ENCODE data around the gene PDHX. TPM values are rescaled to one million over a fixed set of nuclear protein-coding genes. Genes with fewer than 3 reads are reported as not detected.
A peak's percentile ranks its signal among the peaks of the same experiment; 100 is the strongest.
"Not testable (repeated sequence)": the region's sequence is repeated elsewhere in the genome, so short reads cannot be mapped to it uniquely, and the experiment has no call there.

The PDHX gene
- total RNA-seq, 1 donor from 2014 or later, result 90.9 TPM

DNA sequence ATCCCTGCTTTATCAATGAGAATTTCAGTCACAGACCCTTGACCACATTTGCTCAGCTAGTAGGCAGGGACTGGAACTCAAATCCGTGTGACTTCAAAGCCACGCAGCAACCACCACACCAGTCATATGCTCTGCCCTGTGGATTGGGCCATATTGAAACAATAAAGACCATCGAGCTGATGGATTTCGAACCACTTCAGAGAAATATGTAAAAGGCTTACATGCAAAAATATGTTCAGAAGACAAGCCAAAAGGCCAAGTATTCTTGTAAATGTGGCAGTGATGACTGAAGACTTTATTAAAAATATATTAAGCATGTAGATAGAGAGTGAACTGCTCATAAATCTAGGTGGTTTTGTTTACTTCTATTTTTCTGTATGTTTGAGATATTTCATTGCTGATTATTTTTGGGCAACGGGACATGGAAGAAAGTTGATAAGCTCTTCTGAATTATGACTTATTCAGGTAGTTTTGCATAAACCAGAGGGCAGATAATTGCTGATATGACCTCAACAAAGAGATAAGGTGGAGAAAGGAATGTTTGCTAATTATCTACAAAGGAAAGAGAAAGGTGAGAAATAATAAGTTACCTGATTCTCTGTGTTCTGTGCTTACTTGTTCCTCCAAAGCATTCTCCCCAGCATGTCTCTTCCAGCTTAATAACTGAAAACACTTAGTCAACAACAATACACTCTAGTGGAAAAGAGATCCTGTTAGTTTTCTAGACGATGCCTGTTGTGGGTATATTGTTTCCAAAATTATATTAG, 99.4 kb downstream of the PDHX start:
- DNase-seq (ENCODE audit: low read depth), result no peak

DNA sequence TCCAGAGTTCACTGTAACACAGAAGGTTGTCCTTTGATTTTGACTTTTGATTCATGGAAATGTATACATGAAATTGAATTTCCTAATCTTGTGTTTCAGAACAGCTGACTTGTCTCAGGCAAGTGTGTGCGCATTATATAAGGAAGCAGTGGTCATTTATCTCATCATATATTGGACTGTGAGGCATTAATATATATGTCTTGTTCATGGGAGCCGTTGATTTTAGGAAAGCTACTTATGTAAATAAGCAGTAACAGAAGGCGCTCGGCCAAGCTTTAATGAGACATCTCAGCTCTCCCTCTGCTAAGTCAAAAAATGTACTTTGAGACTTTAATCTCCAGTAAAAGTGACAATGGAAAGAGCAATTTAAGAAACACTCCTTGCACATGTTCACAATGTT, 100.5 kb downstream of the PDHX start:
- no peak for DNase-seq (ENCODE audit: low read depth)

DNA sequence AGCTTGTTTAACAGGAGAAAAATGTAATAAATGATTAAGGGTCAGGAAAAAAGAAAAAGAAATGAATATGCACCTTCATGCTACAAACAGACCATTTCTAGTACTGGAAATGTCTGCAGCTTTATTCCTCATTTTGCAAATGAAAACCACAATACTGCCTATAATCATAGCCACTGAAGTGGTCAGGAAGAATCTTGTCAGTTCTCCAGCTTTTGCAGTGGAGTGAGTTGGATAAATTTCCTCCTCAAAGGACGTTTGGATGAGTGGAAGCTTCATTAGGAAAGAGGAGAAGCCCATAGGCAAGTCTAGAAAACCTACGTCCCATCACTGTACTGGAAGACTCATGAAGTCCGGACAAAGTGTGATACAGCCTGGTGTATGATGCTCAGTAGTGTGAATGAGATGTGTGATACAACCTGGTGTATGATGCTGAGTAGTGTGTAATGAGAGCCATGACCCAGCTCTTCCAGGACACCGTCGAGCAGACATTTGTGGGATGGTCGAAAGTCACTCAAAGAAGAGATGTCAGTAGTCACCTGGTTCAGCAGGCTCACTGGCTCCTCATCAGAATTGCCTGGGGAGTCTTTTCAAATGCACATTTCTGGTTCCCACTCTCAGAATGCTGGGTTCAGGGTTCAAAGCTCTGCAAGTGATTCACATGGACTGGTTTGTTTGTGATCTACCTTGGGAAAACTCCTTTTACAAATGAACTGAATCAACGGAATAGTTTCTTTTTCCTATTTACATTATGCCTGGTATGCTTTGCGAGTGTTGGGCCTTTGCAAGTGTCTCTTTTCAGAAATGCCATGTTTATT, 101.3 kb downstream of the PDHX start:
- no peak for DNase-seq (ENCODE audit: low read depth)

DNA sequence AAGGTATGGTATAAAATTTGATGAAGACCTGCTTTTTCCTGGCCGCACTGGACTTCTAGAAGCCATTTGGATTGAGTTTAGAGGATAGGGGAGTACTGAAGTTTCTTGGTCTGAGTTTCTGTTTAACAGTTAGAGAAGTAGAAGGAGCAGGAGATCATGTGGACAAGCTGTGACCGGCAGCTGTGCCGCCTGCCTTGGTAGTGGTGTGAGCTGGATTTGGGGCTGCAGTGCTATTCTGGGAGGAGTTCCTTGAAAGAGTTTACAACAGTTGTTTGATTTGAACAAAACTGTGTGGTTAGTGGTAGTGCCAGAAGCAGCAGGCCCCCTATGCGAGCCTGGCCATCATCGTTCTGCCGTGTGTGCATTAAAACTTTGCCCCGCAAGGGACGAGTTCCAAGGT, 105.2 kb downstream of the PDHX start:
- DNase-seq (ENCODE audit: low read depth), result peak; percentile 88

DNA sequence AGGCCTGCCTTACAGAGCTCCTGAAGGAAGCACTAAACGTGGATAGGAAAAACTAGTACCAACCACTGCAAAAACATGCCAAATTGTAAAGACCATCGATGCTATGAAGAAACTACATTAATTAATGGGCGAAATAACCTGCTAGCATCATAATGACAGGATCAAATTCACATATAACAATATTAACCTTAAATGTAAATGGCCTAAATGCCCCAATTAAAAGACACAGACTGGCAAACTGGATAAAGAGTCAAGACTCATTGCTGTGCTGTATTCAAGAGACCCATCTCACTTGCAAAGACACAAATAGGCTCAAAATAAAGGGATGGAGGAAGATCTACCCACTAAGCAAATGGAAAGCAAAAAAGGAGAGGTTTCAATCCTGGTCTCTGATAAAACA, 107.5 kb downstream of the PDHX start:
- DNase-seq (ENCODE audit: low read depth), result not testable (repeated sequence)

DNA sequence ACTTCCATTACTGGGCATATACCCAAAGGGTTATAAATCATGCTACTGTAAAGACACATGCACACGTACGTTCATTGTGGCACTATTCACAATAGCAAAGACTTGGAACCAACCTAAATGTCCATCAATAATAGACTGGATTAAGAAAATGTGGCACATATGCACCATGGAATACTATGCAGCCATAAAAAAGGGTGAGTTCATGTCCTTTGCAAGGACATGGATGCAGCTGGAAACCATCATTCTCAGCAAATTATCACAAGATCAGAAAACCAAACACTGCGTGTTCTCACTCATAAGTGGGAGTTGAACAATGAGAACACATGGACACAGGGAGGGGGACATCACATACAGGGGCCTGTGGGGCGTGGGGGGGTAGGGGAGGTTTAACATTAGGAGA, 111.6 kb downstream of the PDHX start:
- DNase-seq (ENCODE audit: low read depth), result not testable (repeated sequence)

DNA sequence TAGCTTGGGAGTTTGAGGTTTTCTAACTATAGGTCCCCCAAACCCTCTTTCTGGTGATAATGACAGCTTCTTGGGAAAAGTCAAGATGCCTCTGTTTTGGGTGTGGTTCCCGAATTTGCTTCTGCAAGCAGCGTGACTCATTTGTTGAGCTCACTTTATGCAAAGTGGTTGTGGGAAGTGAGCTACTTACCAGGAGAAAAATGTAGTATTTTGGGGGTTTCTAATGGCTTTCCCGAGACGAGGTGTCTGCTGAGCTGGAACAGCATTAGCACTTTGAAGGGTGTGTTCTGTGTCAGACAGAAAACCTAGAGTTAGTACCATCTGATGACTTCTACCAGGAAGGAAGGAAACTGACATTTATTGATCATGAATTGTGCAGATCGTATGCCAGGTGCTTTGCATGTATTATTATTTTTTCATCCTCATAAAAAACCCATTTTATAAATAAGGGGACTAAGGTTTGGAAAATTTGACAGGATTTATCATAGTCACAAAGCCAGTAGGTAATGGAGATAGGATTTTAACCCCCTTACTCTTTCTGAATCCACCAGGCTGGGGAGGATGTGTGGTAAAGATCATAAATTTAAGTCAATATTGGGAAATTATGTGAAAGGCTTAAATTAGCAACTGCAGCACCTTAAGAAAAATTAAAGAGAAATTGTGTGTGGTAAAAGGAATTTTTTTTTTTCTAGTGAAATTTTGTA, 113.7 kb downstream of the PDHX start:
- peak; percentile 43 for DNase-seq (ENCODE audit: low read depth)

DNA sequence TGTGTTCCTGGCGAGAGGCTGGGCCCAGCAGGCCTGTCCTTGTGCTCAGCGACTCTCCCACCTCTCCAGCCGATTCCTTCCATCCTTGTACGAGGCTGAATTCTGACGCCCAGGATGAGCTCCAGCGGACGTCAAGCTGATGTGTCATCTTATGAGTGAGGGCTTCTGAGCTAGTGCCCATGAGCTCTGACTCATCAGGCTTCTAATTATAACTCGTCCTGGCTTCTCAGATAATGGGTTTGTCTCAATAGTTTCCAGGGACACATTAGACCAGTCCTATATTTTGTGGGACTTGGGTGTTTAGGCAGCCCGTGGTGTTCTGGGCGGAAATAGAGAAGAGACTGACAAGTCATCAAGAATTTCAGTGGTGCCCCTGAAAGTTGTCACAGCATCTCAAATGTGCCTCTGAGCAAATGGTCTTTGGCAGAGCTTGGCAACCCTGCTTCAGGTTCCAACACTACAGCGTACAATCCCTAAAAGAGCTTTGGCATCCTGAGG, 114.3 kb downstream of the PDHX start:
- DNase-seq (ENCODE audit: low read depth), result peak; percentile 95

DNA sequence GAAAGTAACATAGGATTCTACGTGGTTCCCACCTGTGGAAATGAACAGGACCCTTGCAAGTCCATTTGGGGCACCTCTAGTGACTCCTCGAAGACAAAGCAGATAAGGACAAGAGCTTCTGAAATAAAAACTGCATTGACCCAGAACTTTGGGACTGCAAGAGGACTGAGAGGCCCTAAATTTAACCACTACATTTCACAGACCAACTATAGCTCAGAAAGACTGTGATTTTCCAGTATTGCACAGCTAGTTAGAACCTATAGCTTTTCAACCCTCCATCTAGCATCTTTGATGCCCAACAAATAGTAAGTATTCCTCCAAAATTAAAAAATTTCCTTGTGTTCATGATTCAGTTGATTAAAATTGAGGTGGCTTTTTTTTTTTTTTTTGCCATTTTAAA, 114.9 kb downstream of the PDHX start:
- DNase-seq (ENCODE audit: low read depth), result no peak

DNA sequence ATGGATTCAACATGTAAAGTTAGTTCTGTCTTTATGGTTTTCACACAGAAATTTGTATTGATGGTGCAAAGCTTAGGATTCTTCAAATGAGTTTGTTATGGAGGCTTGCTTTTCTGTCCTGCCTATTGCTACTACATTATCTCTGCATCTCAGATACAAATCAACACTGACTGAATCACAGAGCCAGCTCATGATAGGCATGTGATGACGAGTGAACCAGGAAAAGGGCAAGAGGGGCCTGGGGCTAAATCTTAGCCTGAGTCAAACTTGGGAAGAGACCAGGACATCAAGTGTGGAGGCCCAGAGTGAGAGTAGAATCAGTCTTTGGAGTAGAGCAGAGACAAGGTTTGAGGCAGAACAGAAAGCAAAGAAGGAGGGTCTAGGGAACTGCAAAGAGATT, 115.4 kb downstream of the PDHX start:
- DNase-seq (ENCODE audit: low read depth), result no peak

DNA sequence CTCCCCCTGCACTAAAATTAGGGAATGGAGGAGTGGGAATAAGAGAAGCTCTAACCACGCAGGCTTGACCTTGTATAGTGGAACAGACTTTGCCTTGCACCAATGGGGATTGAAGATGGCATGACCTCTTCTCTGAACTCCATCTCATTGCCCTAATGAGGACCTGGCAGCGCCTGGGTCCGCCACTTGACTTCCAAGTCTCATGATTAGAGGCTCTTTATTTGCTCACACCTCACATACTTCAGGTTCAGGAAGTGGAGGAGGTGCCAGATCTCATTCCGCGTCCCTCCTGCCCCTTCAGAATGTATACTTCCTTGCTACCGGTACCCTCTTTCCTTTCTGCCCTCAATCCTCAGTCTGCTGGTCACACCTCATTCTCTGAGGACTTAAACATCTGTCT, 116.6 kb downstream of the PDHX start:
- no peak for DNase-seq (ENCODE audit: low read depth)

DNA sequence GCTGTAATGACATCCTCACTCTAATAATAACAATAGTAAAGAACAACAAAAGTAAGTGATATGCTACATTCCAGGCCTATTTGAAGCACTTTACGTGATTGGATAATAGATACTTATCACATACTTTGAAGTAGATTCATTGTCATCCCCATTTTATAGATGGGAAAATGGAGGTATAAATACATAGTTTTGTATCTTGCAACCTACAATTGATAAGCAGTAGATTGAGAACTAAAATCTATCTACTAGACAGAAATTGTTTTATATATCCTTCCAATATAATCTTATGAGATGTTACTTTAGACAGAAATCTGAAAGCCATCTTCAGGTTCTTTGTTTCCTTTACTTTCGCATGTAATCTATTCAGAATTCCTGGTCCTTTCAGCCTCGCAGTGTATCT, 118.0 kb downstream of the PDHX start:
- no peak for DNase-seq (ENCODE audit: low read depth)

DNA sequence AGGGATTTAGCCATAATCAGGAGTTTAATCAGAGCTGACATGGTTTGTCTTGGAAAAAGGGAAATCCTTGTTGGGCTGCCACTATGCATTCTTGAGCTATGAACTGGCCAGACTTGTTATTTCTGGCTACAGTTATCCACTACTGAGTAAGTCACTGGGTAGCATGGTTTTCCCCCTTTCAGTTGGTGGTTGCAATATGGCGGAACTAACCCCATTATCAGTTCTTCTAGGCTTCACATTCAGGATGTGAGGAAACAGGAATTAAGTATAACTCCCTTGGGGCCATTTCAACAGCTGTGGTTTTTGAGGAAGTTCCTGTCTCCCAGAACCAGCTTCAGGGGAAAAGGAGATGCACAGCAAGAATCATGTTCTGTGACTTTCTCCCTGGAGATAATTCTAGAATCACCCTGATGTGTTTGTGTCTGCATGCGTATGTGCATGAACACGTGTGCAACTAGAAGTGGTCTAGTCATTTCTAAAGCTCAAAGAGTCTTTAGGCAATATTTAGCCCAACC, 119.5 kb downstream of the PDHX start:
- DNase-seq (ENCODE audit: low read depth), result peak; percentile 71

DNA sequence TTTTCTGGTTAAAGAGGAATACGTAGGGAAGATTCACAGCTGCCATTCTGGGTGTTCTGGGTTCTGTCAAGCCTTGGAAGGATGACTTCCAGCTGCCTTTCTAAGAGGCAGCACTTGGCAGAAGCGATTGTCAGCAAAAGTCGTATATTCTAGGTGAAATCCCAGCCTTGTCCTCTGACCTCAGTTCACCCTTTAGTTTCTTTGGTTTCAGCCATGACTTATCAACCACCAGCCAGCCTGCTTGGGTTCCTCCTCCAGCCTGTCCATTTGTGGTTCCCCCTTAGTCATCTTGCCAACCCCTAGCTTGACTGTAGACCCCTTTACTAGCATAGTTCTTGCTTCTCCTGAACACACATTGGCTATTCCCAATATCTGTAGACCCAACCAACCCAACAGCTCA, 120.2 kb downstream of the PDHX start:
- DNase-seq (ENCODE audit: low read depth), result peak; percentile 55

DNA sequence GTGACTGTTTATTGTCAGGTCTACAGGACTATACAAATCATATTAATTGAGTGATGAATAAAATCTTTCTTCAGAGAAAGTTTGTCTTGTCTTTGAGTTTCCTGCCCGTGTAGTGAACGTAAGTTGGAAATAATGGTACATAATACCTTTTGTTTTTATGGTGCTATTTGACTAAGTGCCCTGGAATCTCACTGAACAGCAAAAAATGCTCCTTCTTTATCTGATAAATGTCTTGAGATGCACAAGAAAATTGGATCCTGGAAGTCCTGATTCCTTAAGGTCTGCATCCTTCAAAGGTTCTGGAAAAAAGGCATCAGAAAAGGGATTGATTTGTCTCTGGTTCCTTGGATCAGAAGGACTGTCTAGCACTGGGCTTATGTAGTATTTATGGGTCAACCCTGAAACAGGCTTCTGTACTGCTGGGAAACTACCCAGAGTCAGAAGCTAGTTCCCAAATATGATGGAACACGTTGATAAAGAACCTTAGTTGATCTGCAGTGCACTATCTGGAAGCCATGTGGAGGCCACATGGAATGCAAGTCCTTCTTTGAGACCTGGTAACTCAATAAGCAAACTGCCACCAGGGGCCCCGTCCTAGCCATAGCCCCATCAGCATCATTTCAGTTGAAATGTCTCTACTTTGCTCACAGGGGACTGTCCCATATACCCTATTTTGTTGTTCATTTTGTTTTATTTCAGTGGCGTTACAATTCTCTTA, 122.0 kb downstream of the PDHX start:
- no peak for DNase-seq (ENCODE audit: low read depth)

DNA sequence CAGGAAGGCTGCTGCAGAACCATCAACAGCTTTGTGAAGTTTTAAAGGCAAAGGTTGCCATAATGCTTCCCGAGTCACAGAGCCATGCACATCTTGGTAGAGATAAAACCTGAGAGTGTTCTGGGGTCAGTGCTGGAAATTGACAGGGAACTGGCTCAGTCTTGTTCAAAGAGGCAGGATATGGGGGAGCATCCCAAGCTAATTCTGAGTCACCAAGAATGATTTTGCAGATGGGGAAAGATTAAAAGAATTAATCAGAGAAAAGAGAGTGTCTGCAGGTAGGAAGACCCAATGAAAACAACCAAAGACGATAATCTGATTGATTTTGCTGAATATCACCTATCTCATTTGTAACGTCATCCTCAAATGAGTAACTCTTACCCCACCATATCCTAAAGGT, 122.7 kb downstream of the PDHX start:
- DNase-seq (ENCODE audit: low read depth), result no peak

DNA sequence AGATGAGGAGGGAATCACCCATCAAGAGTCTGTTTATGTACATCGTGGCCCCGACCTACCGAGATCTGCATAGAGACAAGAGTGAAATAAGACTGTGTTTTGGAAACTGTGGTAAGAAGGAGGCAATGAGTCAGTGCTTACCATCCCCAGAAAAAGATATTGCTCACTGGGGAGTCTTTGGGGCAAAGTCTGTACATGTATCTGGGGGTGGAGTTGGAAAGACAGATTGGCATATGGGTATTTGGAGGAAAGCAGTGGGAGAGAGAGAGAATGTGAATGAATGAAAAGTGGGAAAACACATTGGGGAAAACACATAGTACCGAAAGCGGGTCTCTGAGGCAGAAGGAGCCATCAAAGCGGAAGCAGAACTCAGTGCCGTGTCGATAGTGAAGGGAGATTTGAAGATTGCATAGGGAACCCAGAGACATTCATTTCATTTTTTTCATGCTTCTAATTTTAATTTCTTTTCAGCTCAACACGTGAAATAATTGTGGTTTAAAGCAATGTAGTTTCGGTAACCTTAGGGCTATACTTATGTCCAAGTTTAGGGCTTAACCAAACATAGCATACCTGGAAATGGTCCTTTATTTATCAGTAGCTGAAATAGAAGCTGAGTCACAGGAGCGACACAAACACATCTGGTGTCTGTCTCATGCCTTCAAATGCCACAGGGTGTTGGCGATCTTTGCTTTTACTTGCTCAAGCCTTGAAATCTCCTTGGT, 124.0 kb downstream of the PDHX start:
- DNase-seq (ENCODE audit: low read depth), result peak; percentile 49

DNA sequence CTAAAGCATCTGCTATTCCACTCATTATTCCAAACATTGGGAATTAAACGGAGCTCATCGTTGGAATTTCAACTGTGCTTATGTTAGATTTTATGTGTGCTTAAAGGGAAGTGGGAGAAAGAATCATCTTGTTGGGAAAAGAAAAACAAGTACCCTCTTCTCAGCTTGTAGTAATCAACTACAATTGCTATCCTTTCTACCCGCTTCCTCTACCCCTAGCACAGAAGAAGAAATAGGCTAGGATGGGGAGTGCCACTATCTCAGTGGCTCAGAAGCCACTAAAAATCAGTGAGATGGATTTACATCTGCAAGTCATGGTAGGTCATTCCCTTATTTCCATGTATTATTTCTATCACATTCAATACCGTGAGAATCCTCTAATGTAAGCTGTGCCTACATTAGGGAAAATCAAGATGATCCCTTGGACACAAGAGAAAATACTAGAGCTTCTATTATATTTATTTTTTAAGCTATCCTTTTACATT, 124.7 kb downstream of the PDHX start:
- no peak for DNase-seq (ENCODE audit: low read depth)

DNA sequence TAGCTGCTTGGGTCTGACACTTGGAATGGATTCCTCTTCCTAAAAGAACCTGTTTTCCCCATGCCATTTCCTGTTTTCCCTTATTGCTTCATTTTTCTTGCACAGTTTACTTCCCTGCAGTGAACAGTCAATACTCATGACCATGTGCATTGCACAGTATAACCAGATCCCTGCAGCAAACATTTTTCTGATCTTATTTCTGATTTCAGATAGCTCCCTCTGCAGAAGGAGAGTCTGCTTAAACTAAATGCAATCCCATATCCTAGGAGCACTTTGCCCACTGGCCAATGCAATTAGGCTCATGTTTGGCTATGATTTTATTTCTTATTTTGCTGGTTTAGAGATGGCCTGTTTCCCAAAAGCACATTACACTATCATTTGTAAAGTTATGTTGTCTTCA, 125.8 kb downstream of the PDHX start:
- no peak for DNase-seq (ENCODE audit: low read depth)

DNA sequence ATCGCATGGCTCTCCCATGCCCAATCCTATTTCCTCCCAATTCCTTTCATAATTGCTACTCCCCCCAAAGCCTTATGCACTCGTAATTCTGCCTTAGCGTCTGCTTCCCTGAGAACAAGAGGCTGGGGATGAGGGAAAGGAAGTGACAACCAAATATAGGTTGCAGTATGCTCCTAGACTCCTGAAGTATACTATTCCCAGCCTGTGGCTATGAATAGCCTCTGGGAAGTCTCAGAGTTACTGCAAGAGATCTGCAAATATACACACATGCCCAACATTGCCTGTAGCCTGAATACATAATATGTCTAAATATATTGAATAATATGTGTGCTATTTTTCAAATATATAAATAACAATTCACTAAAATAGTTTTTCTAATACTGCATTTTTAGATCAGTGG, 126.5 kb downstream of the PDHX start:
- no peak for DNase-seq (ENCODE audit: low read depth)

Measured in myocyte (in vitro differentiated cells).